ENCODE results near the gene RAB7B.

Gene RAB7B

GRCh38 chr1:206005778-206006180 lies 2.6 kb upstream of the RAB7B start:
- no peak overlapping the region for H3K27ac ChIP-seq
- no peaks in the 10 kb centered on the region for H3K9me3 ChIP-seq
- peaks cover 9 to 14% of the 10 kb centered on the region in 2 experiments for H3K4me1 ChIP-seq (ENCODE audit: control insufficient read depth in 1 of 2, insufficient read depth in 1 of 2, low read depth in 1 of 2, low read length in 1 of 2)
- no peaks in the 10 kb centered on the region for H3K36me3 ChIP-seq
- TF ChIP-seq, protein P1, sequence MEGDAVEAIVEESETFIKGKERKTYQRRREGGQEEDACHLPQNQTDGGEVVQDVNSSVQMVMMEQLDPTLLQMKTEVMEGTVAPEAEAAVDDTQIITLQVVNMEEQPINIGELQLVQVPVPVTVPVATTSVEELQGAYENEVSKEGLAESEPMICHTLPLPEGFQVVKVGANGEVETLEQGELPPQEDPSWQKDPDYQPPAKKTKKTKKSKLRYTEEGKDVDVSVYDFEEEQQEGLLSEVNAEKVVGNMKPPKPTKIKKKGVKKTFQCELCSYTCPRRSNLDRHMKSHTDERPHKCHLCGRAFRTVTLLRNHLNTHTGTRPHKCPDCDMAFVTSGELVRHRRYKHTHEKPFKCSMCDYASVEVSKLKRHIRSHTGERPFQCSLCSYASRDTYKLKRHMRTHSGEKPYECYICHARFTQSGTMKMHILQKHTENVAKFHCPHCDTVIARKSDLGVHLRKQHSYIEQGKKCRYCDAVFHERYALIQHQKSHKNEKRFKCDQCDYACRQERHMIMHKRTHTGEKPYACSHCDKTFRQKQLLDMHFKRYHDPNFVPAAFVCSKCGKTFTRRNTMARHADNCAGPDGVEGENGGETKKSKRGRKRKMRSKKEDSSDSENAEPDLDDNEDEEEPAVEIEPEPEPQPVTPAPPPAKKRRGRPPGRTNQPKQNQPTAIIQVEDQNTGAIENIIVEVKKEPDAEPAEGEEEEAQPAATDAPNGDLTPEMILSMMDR (IDR thresholded peaks at IDR 0.05) = no peak
- H3K27me3 ChIP-seq = peaks cover 7% of the 10 kb centered on the region
- no peak overlapping the region for H3K4me3 ChIP-seq (ENCODE audit: low read depth in 1 of 2, low read length in 1 of 2)

DNA sequence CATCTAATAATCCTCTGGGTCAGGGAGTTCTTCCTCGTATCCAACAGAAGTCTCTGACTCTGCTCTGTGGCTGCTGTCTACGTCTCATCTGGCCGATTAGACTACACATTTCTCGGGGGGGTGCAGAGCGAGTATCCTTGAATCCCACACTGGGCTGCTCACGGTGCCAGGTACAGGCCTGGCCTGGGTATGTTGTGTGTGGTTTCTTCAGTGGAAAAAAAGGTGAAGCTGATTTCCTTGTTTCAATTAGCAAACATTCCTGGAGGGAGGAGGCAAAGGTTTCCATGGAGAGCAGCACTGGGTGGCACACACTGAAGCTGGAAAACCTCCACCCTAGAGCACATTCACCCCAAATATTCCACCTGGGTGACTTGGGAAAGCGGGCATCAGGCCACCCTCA lies 2.0 kb upstream of the RAB7B start:
- H3K27me3 ChIP-seq = peaks cover 7% of the 10 kb centered on the region
- H3K9me3 ChIP-seq = no peaks in the 10 kb centered on the region
- TF ChIP-seq, protein P1 (IDR thresholded peaks at IDR 0.05) = no peak
- H3K36me3 ChIP-seq = no peaks in the 10 kb centered on the region
- H3K27ac ChIP-seq = no peak overlapping the region
- peaks cover 9 to 14% of the 10 kb centered on the region in 2 experiments for H3K4me1 ChIP-seq (ENCODE audit: control insufficient read depth in 1 of 2, insufficient read depth in 1 of 2, low read depth in 1 of 2, low read length in 1 of 2)
- no peak overlapping the region for H3K4me3 ChIP-seq (ENCODE audit: low read depth in 1 of 2, low read length in 1 of 2)

GRCh38 chr1:206004826-206005225 lies 1.6 kb upstream of the RAB7B start:
- peaks cover 7% of the 10 kb centered on the region for H3K27me3 ChIP-seq
- H3K27ac ChIP-seq = no peak overlapping the region
- H3K4me3 ChIP-seq (ENCODE audit: low read depth in 1 of 2, low read length in 1 of 2) = no peak overlapping the region
- TF ChIP-seq, protein P1 (IDR thresholded peaks at IDR 0.05) = no peak
- H3K36me3 ChIP-seq = no peaks in the 10 kb centered on the region
- peaks cover 9 to 14% of the 10 kb centered on the region in 2 experiments for H3K4me1 ChIP-seq (ENCODE audit: control insufficient read depth in 1 of 2, insufficient read depth in 1 of 2, low read depth in 1 of 2, low read length in 1 of 2)
- no peaks in the 10 kb centered on the region for H3K9me3 ChIP-seq

- H3K27ac ChIP-seq = no peak overlapping the region
- peaks cover 9 to 14% of the 10 kb centered on the region in 2 experiments for H3K4me1 ChIP-seq (ENCODE audit: control insufficient read depth in 1 of 2, insufficient read depth in 1 of 2, low read depth in 1 of 2, low read length in 1 of 2)
- TF ChIP-seq, protein P1 (IDR thresholded peaks at IDR 0.05) = no peak
- H3K36me3 ChIP-seq = no peaks in the 10 kb centered on the region
- H3K27me3 ChIP-seq = peaks cover 7% of the 10 kb centered on the region
- H3K9me3 ChIP-seq = no peaks in the 10 kb centered on the region
- H3K4me3 ChIP-seq (ENCODE audit: low read depth in 1 of 2, low read length in 1 of 2) = no peak overlapping the region
These were observed 932 bp upstream of the RAB7B start for GRCh38 chr1:206003854-206004800.

GRCh38 chr1:206002160-206002559 lies 1.0 kb downstream of the RAB7B start:
- Histone ChIP-seq H3K9me3 (no peaks in the 10 kb centered on the region), H3K27ac (no peak overlapping the region), H3K4me3 (ENCODE audit: low read depth in 1 of 2, low read length in 1 of 2) (no peak overlapping the region), H3K4me1 (ENCODE audit: control insufficient read depth in 1 of 2, insufficient read depth in 1 of 2, low read depth in 1 of 2, low read length in 1 of 2) (peaks cover 9 to 14% of the 10 kb centered on the region in 2 experiments), H3K27me3 (peaks cover 7% of the 10 kb centered on the region), H3K36me3 (no peaks in the 10 kb centered on the region)
- TF ChIP-seq, protein P1 (IDR thresholded peaks at IDR 0.05) = no peak
